Keratinocyte (primary cell): ENCODE measurements around the gene TBL1Y. TPM values are rescaled to one million over a fixed set of nuclear protein-coding genes. Genes with fewer than 3 reads are reported as not detected.

Source experiments
- DNase-seq: peaks from one replicate; pipeline ENCODE4 v3.0.0-alpha.2; 2011; ENCODE audit warnings: low read depth, missing footprints, low spot score
- FAIRE-seq: peaks from 2 replicates; lab custom pipeline; 2011; peaks lifted over from hg19 to GRCh38; lab: Jason Lieb, UNC
- H2AFZ ChIP-seq: 2 replicates; pipeline ENCODE4 v1.6.0; 2012; ENCODE audit warnings: low read length, control low read depth, inconsistent platforms; ENCODE audit not compliant: control insufficient read depth
- H3K27ac ChIP-seq: 2 replicates; pipeline ENCODE4 v1.5.1; 2011; ENCODE audit warnings: low read length; ENCODE audit not compliant: control insufficient read depth, insufficient read depth
- H3K27me3 ChIP-seq: 3 replicates; pipeline ENCODE4 v1.6.0; 2011; ENCODE audit warnings: low read length; ENCODE audit not compliant: control insufficient read depth, insufficient read depth; ENCODE audit errors: extremely low read depth
- H3K36me3 ChIP-seq, 2 experiments: 2 replicates in 1 of 2; 3 replicates in 1 of 2; pipeline ENCODE4 v1.5.1; 2011; ENCODE audit warnings: low read length in 2 of 2, mild to moderate bottlenecking in 1 of 2; ENCODE audit not compliant: control insufficient read depth in 2 of 2, insufficient read depth in 2 of 2; ENCODE audit errors: extremely low read depth in 1 of 2
- H3K4me1 ChIP-seq: 3 replicates; pipeline ENCODE4 v1.5.1; 2011; ENCODE audit warnings: low read length; ENCODE audit not compliant: control insufficient read depth, insufficient read depth; ENCODE audit errors: extremely low read depth
- H3K4me2 ChIP-seq: 3 replicates; pipeline ENCODE4 v1.6.0; 2011; ENCODE audit warnings: low read depth, low read length; ENCODE audit not compliant: control insufficient read depth, insufficient read depth; ENCODE audit errors: extremely low read depth
- H3K4me3 ChIP-seq, 3 experiments: fragments of 200-600 bp in 1 of 3; sonication (generic) in 1 of 3; 2 replicates in 2 of 3; 3 replicates in 1 of 3; pipeline ENCODE4 v1.5.1; 2011 to 2016; ENCODE audit warnings: low read length in 3 of 3, mild to moderate bottlenecking in 3 of 3, control low read depth in 2 of 3, inconsistent platforms in 1 of 3, low read depth in 1 of 3, mixed read lengths in 1 of 3, mixed run types in 1 of 3, moderate library complexity in 1 of 3; ENCODE audit not compliant: control insufficient read depth in 2 of 3, insufficient read depth in 2 of 3; ENCODE audit errors: extremely low read depth in 1 of 3
- H3K79me2 ChIP-seq: 2 replicates; pipeline ENCODE4 v1.6.0; 2012; ENCODE audit warnings: low read length; ENCODE audit not compliant: control insufficient read depth, insufficient read depth
- H3K9ac ChIP-seq: 3 replicates; pipeline ENCODE4 v1.6.0; 2011; ENCODE audit warnings: low read length; ENCODE audit not compliant: control insufficient read depth, insufficient read depth; ENCODE audit errors: extremely low read depth
- H3K9me1 ChIP-seq: 3 replicates; pipeline ENCODE4 v1.6.0; 2011; ENCODE audit warnings: low read length; ENCODE audit not compliant: control insufficient read depth, insufficient read depth; ENCODE audit errors: extremely low read depth
- H3K9me3 ChIP-seq: 2 replicates; pipeline ENCODE4 v1.5.1; 2012; ENCODE audit warnings: low read depth, low read length; ENCODE audit not compliant: control insufficient read depth
- H4K20me1 ChIP-seq: 3 replicates; pipeline ENCODE4 v1.6.0; 2011; ENCODE audit warnings: low read length; ENCODE audit not compliant: control insufficient read depth, insufficient read depth; ENCODE audit errors: extremely low read depth
- CTCF ChIP-seq, 3 experiments: IDR thresholded peaks in 1 of 3; conservative IDR thresholded peaks in 1 of 3; optimal IDR thresholded peaks in 1 of 3; 2 replicates in 2 of 3; 3 replicates in 1 of 3; pipeline versions ENCODE3 to v1.5.1; 2011; ENCODE audit warnings: low read length in 3 of 3, mild to moderate bottlenecking in 3 of 3, moderate library complexity in 2 of 3, control low read depth in 1 of 3, inconsistent platforms in 1 of 3; ENCODE audit not compliant: insufficient read depth in 2 of 3; ENCODE audit errors: extremely low read depth in 1 of 3
- EZH2 ChIP-seq: IDR thresholded peaks from one replicate; pipeline ENCODE4 v1.6.1; 2012; ENCODE audit warnings: inconsistent platforms, mild to moderate bottlenecking, low read length, moderate library complexity
- dilution Hi-C: fragments of 300-500 bp; cut with MboI; formaldehyde crosslinking; loops from one replicate; pipeline ENCODE4 v1.7.0; 2020; ENCODE audit warnings: low sequenced_read_pairs; ENCODE audit not compliant: extremely low pct_ligation_motif_present
- polyA plus RNA-seq, 5 experiments: library from polyadenylated mRNA; depleted of rRNA in 3 of 5; stranded (reverse) in 3 of 5; stranded (forward) in 1 of 5; unstranded in 1 of 5; fragments of >200 nt; gene quantifications; 1 replicate in 1 of 5; 2 replicates in 3 of 5; 3 replicates in 1 of 5; pipeline versions ENCODE4 v1.2.1 to v1.2.3, GENCODE V29; 2011 to 2012; ENCODE audit warnings: missing spikeins in 2 of 5, low read depth in 1 of 5, low replicate concordance in 1 of 5

Gene TBL1Y
- polyA plus RNA-seq, 1 donor (not counting 4 experiments of a cell fraction or from before 2014, with no cell fraction given) = not detected

GRCh38 chrY:7094365-7094764 lies 183.9 kb downstream of the TBL1Y start:
- no peak overlapping the region for H3K9ac ChIP-seq
- no peak overlapping the region for H3K4me2 ChIP-seq
- no peaks in the 10 kb centered on the region for H3K27me3 ChIP-seq
- H3K4me3 ChIP-seq = no peak overlapping the region
- H3K36me3 ChIP-seq = no peaks in the 10 kb centered on the region
- dilution Hi-C loops = no loop called here
- H3K9me1 ChIP-seq = no peaks in the 10 kb centered on the region
- FAIRE-seq = no peak
- H2AFZ ChIP-seq = no peak overlapping the region
- TF ChIP-seq EZH2 (no peak), CTCF (optimal IDR thresholded peaks at IDR 0.05 in 1 of 3, IDR thresholded peaks at IDR 0.05 in 1 of 3, conservative IDR thresholded peaks at IDR 0.05 in 1 of 3; ENCODE audit: extremely low read depth in 1 of 3, insufficient read depth in 2 of 3, low read length in 3 of 3) (no peak)
- no peaks in the 10 kb centered on the region for H3K79me2 ChIP-seq
- no peak for DNase-seq
- no peak overlapping the region for H3K27ac ChIP-seq
- H3K9me3 ChIP-seq = no peaks in the 10 kb centered on the region
- H3K4me1 ChIP-seq = no peaks in the 10 kb centered on the region
- H4K20me1 ChIP-seq = no peaks in the 10 kb centered on the region

DNA sequence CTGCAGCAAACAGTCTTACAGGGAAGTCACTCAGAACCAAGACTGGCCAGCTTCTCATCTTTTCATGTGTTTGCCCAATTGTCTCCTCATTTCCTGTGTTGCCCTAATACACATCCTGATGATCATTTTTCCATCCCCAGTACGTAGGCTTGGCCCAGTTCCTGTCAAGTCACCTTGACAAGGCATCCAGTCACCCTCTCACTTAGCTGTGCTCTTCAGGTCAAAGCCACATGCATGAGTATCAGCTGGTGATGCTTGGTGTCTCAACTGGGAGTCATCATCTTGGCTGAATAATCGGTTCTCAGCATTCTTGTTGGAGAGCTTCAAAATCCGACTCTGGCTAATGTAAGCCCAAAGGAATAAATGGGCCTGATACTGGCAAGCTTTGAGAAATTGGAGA lies 186.5 kb downstream of the TBL1Y start:
- FAIRE-seq = no peak
- H3K4me1 ChIP-seq = no peaks in the 10 kb centered on the region
- TF ChIP-seq CTCF (optimal IDR thresholded peaks at IDR 0.05 in 1 of 3, IDR thresholded peaks at IDR 0.05 in 1 of 3, conservative IDR thresholded peaks at IDR 0.05 in 1 of 3; ENCODE audit: extremely low read depth in 1 of 3, insufficient read depth in 2 of 3, low read length in 3 of 3) = no peak
- TF ChIP-seq EZH2 = no peak

More for the DNA sequence above, 186.5 kb downstream of the TBL1Y start:
- Histone ChIP-seq H3K36me3 (no peaks in the 10 kb centered on the region), H3K9me1 (no peaks in the 10 kb centered on the region), H4K20me1 (no peaks in the 10 kb centered on the region), H3K79me2 (no peaks in the 10 kb centered on the region), H3K27me3 (no peaks in the 10 kb centered on the region), H3K4me3 (no peak overlapping the region), H3K9ac (no peak overlapping the region), H3K9me3 (no peaks in the 10 kb centered on the region), H2AFZ (no peak overlapping the region), H3K4me2 (no peak overlapping the region), H3K27ac (no peak overlapping the region)
- dilution Hi-C loops = no loop called here
- DNase-seq = no peak
